Measurements from ENCODE around the gene TJP2.
A peak's percentile ranks its signal among the peaks of the same experiment; 100 is the strongest.
"Not testable (repeated sequence)": the region's sequence is repeated elsewhere in the genome, so short reads cannot be mapped to it uniquely, and the experiment has no call there.

Gene TJP2

DNA sequence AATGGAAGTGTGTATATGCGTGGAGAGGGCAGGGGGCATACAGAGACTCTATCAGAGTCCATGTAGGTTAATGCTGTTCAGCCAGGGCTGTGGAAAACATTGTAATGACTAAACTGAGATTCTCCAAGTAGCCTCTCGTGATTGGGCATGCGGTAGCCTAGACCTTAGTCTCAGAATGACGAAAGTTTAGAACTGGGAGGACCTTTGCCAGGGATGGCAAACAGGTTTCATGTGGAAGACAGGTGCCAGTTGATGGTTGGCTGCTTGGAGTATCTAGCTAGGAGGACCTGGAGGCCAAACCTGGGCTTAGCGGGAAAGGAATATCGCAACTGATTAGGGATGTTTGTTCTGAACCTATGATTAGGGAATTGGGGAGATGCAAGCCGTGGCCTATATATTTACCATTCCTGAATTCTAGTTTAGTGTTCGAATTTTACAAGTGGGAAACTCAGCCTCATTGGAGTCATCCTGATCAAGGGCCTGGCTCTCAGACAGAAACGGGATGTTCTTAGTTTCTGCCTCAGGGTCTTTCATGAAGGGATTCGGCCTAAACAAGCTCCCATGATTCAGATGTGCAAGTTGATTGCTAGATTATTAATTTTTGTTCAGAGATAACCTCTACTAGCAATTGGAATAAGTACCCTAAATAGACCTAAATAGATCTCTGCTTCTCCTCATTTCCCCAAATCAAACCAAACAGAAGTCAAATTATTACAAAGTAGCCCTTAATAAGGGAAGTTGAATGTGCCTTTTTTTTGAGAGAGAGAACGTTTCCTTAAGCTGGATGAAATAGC is 26.8 kb upstream of the TJP2 start:
- no peak overlapping the region for H3K4me3 Mint-ChIP-seq
- peaks cover 2% of the 10 kb centered on the region for H3K27me3 Mint-ChIP-seq (ENCODE audit: low read depth)
- no peaks in the 10 kb centered on the region for H3K36me3 Mint-ChIP-seq (ENCODE audit: low read depth)
- no peak overlapping the region for H3K27ac Mint-ChIP-seq
- no peaks in the 10 kb centered on the region for H3K9me3 Mint-ChIP-seq
- DNase-seq (ENCODE audit: low spot score): no peak
- no peaks in the 10 kb centered on the region for H3K4me1 Mint-ChIP-seq (ENCODE audit: low read depth)

GRCh38 chr9:69149321-69149807 is 24.7 kb upstream of the TJP2 start:
- no peaks in the 10 kb centered on the region for H3K4me1 Mint-ChIP-seq (ENCODE audit: low read depth)
- no peak for DNase-seq (ENCODE audit: low spot score)
- H3K9me3 Mint-ChIP-seq: no peaks in the 10 kb centered on the region
- no peaks in the 10 kb centered on the region for H3K27me3 Mint-ChIP-seq (ENCODE audit: low read depth)
- no peaks in the 10 kb centered on the region for H3K36me3 Mint-ChIP-seq (ENCODE audit: low read depth)
- H3K4me3 Mint-ChIP-seq: no peak overlapping the region
- H3K27ac Mint-ChIP-seq: no peak overlapping the region

GRCh38 chr9:69151506-69151905 is 22.6 kb upstream of the TJP2 start:
- no peaks in the 10 kb centered on the region for H3K27me3 Mint-ChIP-seq (ENCODE audit: low read depth)

DNA sequence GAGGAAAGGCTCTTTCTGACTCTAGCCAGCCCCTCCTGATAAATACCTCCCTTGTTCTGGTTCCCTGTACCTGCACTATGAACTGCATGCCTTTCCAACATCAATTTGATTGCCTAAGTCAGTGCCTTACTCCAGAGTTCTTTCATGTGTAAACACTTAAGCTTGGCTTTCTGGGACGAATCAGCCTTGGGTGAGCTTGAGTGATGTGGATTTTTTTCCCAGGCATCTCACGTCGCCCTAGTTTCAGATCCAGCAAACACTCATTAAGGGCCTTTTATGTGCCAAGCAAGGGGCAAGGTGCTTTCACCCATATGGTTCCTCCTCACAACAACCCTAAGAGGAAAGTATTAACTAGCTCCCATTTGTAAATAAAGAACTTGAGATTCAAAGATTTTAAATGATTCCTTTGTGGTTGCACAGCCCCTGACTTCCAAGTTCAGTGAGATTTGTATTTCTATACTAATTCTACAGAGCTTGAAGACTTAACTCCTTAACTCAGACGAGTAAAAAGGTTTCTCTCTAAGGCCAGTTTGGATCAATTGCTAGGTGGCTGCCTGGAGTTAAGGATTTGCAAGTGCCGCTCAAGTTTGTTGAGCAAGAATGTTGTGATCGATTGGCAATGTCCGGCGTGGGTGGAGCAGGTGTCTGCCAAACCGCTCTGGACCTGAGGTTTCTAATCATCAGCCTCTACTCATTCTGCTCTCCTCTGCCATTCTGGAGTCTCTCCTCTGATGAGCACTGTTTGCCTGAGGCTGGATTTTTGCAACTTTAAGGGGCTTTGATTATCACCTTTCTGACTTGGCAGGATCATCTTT is 20.2 kb upstream of the TJP2 start:
- H3K27me3 Mint-ChIP-seq (ENCODE audit: low read depth): no peaks in the 10 kb centered on the region
- no peak for DNase-seq (ENCODE audit: low spot score)
- H3K4me1 Mint-ChIP-seq (ENCODE audit: low read depth): no peaks in the 10 kb centered on the region
- no peaks in the 10 kb centered on the region for H3K36me3 Mint-ChIP-seq (ENCODE audit: low read depth)
- no peak overlapping the region for H3K27ac Mint-ChIP-seq
- H3K4me3 Mint-ChIP-seq: no peak overlapping the region
- H3K9me3 Mint-ChIP-seq: no peaks in the 10 kb centered on the region

More at GRCh38 chr9:69151506-69151905, 22.6 kb upstream of the TJP2 start:
- H3K4me1 Mint-ChIP-seq (ENCODE audit: low read depth): no peaks in the 10 kb centered on the region
- H3K36me3 Mint-ChIP-seq (ENCODE audit: low read depth): no peaks in the 10 kb centered on the region
- no peaks in the 10 kb centered on the region for H3K9me3 Mint-ChIP-seq
- no peak overlapping the region for H3K27ac Mint-ChIP-seq
- no peak overlapping the region for H3K4me3 Mint-ChIP-seq
- DNase-seq (ENCODE audit: low spot score): no peak

DNA sequence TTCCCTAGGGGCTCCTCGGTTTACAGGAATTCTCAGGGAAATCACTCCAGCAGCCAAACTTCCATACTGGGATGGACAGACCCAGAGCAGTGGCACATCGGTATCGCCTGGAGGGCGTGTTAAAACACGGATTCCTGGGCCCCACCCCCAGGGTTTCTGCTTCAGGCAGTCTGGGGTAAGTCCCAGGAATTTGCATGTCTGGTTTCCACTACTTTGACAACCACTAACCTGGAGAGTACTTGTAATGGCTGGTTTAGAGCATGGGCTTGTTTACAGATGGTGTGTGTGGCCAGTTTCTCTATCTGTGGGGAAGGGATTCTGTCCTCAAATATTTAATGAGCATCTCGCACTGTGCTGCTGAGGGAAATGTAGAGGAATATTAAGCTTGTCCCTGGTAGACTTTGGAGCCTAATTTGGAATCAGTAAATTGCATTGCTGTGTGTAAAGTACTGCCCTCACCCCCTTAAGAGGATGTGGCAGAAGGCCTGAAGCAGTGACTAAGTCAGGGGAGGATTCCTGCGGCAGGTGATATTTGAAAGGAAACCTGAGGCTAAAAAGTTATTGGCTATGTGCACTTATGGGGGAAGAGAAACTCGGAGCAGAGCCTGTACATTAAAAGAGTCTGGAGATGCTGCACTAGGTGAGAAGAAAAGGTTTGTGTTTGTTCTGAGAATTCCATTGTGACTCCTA is 18.6 kb upstream of the TJP2 start:
- Mint-ChIP-seq H3K4me1 (ENCODE audit: low read depth) (no peaks in the 10 kb centered on the region), H3K27me3 (ENCODE audit: low read depth) (no peaks in the 10 kb centered on the region), H3K4me3 (no peak overlapping the region), H3K36me3 (ENCODE audit: low read depth) (no peaks in the 10 kb centered on the region), H3K9me3 (no peaks in the 10 kb centered on the region), H3K27ac (no peak overlapping the region)
- DNase-seq (ENCODE audit: low spot score): no peak

GRCh38 chr9:69157751-69158466 is 16.2 kb upstream of the TJP2 start:
- Mint-ChIP-seq H3K27ac (no peak overlapping the region), H3K27me3 (ENCODE audit: low read depth) (no peaks in the 10 kb centered on the region), H3K4me3 (no peak overlapping the region), H3K9me3 (no peaks in the 10 kb centered on the region), H3K4me1 (ENCODE audit: low read depth) (no peaks in the 10 kb centered on the region), H3K36me3 (ENCODE audit: low read depth) (no peaks in the 10 kb centered on the region)
- DNase-seq (ENCODE audit: low spot score): no peak

DNA sequence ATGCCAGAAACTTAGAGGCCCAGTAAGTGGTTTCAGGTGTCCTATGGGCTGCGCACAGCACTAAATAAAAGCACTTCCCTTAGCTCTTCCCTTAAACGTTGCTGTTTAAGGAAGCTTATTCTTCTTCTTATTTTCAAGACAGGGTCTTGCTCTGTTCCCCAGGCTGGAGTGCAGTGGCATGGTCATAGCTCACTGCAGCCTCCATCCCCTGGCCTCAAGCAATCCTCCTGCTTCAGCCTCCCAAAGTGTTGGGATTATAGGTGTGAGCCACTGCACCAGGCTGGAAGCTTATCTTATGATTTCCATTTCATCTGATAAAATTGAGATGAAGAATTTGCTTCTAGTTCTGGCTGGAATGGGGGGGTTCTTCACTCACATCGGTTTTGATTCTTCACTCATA is 15.6 kb upstream of the TJP2 start:
- H3K27me3 Mint-ChIP-seq (ENCODE audit: low read depth): no peaks in the 10 kb centered on the region
- DNase-seq (ENCODE audit: low spot score): no peak
- H3K36me3 Mint-ChIP-seq (ENCODE audit: low read depth): no peaks in the 10 kb centered on the region
- no peaks in the 10 kb centered on the region for H3K4me1 Mint-ChIP-seq (ENCODE audit: low read depth)
- no peaks in the 10 kb centered on the region for H3K9me3 Mint-ChIP-seq
- no peak overlapping the region for H3K4me3 Mint-ChIP-seq
- H3K27ac Mint-ChIP-seq: no peak overlapping the region

- not testable (repeated sequence) for H3K4me3 Mint-ChIP-seq; H3K27me3 Mint-ChIP-seq (ENCODE audit: low read depth); H3K27ac Mint-ChIP-seq; H3K4me1 Mint-ChIP-seq (ENCODE audit: low read depth); H3K36me3 Mint-ChIP-seq (ENCODE audit: low read depth); DNase-seq (ENCODE audit: low spot score); H3K9me3 Mint-ChIP-seq
Measured at GRCh38 chr9:69164573-69164972, 9.5 kb upstream of the TJP2 start.

GRCh38 chr9:69165581-69165980 is 8.5 kb upstream of the TJP2 start:
- Mint-ChIP-seq H3K27me3 (ENCODE audit: low read depth) (peaks cover under 1% of the 10 kb centered on the region), H3K4me3 (no peak overlapping the region), H3K36me3 (ENCODE audit: low read depth) (no peaks in the 10 kb centered on the region), H3K27ac (no peak overlapping the region), H3K4me1 (ENCODE audit: low read depth) (peaks cover 10% of the 10 kb centered on the region), H3K9me3 (no peaks in the 10 kb centered on the region)
- no peak for DNase-seq (ENCODE audit: low spot score)

DNA sequence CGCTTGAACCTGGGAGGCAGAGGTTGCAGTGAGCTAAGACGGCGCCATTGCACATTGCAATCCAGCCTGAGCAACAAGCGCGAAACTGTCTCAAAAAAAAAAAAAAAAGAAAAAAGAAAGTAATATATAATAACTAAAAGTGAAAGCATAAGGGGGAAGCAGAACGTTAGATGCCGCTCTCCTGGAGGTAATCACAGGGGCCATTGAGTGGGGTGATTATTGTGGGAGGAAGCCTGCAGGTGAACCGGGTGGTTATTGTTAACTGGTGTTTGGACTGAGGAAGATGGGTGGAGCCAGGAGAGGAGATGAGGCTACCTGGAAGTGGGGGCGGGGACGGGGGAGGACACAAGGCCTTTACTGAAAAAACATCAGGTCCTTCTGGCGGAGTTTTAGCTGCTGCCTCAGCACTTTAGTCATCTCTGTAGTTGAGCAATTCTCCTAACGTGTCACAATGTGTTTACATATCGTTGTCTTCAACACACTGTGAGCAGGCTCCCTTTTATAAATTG is 5.3 kb upstream of the TJP2 start:
- peak; percentile 76 for DNase-seq (ENCODE audit: low spot score)
- Mint-ChIP-seq H3K4me1 (ENCODE audit: low read depth) (peaks cover 24% of the 10 kb centered on the region), H3K27me3 (ENCODE audit: low read depth) (peaks cover 12% of the 10 kb centered on the region), H3K27ac (peak overlapping the region; percentile 96), H3K9me3 (no peaks in the 10 kb centered on the region), H3K36me3 (ENCODE audit: low read depth) (no peaks in the 10 kb centered on the region), H3K4me3 (peak overlapping the region; percentile 83)

GRCh38 chr9:69170231-69170630 is 3.8 kb upstream of the TJP2 start:
- no peak for DNase-seq (ENCODE audit: low spot score)
- peaks cover 31% of the 10 kb centered on the region for H3K4me1 Mint-ChIP-seq (ENCODE audit: low read depth)
- H3K9me3 Mint-ChIP-seq: no peaks in the 10 kb centered on the region
- no peaks in the 10 kb centered on the region for H3K36me3 Mint-ChIP-seq (ENCODE audit: low read depth)
- H3K27ac Mint-ChIP-seq: no peak overlapping the region
- H3K27me3 Mint-ChIP-seq (ENCODE audit: low read depth): peaks cover 12% of the 10 kb centered on the region
- no peak overlapping the region for H3K4me3 Mint-ChIP-seq

- H3K4me1 Mint-ChIP-seq (ENCODE audit: low read depth): peaks cover 39% of the 10 kb centered on the region
- H3K27me3 Mint-ChIP-seq (ENCODE audit: low read depth): peaks cover 14% of the 10 kb centered on the region
- H3K4me3 Mint-ChIP-seq: no peak overlapping the region
- peaks cover under 1% of the 10 kb centered on the region for H3K36me3 Mint-ChIP-seq (ENCODE audit: low read depth)
- H3K9me3 Mint-ChIP-seq: no peaks in the 10 kb centered on the region
- DNase-seq (ENCODE audit: low spot score): no peak
- no peak overlapping the region for H3K27ac Mint-ChIP-seq
Measured at GRCh38 chr9:69171049-69171448, 3.0 kb upstream of the TJP2 start.

DNA sequence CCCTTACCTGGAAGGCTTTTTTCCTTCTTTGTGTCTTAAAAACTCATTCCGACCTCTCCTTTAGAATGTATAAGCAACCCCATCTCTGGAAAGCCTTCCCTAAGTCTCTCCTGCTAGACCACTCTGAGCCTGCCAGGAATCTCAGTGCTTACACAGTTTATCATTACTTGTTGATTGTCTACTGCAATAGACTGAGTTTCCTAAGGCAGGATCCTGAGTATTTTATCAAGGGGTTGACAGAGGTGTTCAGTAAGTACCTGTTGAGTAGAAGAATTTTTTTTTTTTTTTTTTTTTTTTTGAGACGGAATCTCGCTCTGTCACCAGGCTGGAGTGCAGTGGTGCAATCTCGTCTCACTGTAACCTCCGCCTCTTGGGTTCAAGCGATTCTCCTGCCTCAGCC is 2.6 kb upstream of the TJP2 start:
- no peak for DNase-seq (ENCODE audit: low spot score)
- Mint-ChIP-seq H3K27ac (no peak overlapping the region), H3K4me1 (ENCODE audit: low read depth) (peaks cover 44% of the 10 kb centered on the region)

More for the DNA sequence above, 2.6 kb upstream of the TJP2 start:
- no peak overlapping the region for H3K4me3 Mint-ChIP-seq
- no peaks in the 10 kb centered on the region for H3K9me3 Mint-ChIP-seq
- peaks cover 14% of the 10 kb centered on the region for H3K27me3 Mint-ChIP-seq (ENCODE audit: low read depth)
- peaks cover 3% of the 10 kb centered on the region for H3K36me3 Mint-ChIP-seq (ENCODE audit: low read depth)
